ENCODE measurements around the gene RPTOR.
"Not testable (repeated sequence)": the region's sequence is repeated elsewhere in the genome, so short reads cannot be mapped to it uniquely, and the experiment has no call there.

RPTOR gene

DNA sequence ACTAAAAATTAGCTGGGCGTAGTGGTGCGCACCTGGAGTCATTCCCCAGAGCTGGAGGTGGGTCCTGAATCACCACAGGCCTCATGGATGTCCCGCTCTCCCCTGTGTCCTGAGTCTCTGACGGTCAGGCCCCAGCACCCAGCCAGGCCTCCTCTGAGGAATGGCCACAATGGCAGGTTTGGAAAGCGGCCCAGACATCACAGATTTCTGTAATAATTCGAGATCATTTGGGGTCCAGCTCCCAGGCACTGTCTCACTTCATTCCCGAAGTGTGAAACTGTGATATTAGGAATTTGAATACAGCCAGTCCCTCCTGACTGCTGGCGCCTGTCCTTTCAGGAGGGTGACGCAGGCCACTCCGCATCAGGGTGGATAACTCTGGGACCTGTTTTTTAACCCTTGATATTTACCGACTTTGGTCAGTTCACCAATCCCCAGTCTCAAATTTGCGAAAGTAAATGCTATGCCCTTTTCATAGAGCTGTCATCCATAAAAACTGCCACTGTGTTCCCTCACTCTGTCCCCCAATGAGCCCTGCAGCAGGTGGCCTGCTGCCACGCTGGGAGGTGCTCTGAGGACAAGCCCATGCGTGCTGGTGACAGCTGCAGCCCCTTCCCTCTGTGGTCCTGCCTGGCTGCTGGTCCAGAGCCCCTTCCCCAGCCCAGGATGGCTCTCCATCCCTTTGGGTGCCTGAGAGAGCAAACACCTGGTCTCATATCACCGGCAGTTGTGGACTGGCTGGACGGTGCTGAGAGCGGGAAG lies 28.3 kb upstream of the RPTOR start:
- DNase-seq (ENCODE audit: low read depth) = no peak

DNA sequence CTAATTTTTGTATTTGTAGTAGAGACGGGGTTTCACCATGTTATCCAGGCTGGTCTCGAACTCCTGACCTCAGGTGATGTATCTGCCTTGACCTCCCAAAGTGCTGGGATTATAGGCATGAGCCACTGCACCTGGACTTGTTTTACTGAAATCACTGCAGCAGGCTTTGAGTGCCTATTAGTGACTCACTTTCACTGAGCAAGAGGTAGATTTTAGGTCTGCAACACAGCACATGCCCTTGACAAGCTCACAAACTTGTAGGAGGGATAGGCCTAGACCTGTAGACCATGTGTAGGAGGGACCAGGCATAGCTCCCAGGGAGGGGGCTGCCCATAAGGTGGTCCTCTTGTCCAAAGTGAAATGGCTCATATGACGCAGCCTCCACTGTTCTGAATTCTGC lies 27.0 kb upstream of the RPTOR start:
- no peak for DNase-seq (ENCODE audit: low read depth)

GRCh38 chr17:80518392-80518791 lies 26.2 kb upstream of the RPTOR start:
- DNase-seq (ENCODE audit: low read depth) = no peak

DNA sequence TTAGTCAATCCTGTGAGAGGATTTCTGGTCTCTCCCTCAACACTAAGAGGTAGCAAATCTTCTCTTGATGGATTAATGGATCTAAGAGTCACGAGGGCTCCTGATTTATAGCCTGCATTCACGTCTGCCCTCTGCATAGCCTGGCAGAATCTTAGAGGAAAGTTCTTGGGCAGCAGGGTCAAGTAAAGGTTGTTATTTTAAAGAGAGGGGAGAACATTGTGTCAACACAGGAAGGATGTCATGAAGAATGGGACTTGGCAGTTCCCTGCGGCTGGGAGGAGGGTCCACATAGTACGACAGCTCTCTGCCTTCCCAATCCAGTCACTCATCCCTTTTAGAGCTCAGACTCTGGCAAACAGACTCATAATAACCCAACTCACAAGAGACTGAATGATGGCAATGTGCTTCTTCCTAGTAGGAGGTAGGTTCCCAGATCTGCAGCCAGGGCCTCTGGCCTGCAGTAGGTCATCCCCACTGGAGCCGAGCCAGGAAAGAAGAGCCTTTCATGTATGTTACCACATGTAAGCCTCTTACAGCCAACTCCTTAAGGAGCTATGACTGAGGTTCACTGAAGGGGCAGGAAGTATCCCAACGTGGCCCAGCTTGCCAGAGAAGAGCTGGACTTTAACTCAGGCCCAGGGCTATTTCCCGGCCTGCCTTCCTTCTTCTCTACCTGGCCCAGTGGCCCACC lies 25.4 kb upstream of the RPTOR start:
- no peak for DNase-seq (ENCODE audit: low read depth)

- no peak for DNase-seq (ENCODE audit: low read depth)
These were observed 23.7 kb upstream of the RPTOR start for GRCh38 chr17:80520810-80521455.

- DNase-seq (ENCODE audit: low read depth) = no peak
These were observed 21.4 kb upstream of the RPTOR start for GRCh38 chr17:80523054-80523744.

DNA sequence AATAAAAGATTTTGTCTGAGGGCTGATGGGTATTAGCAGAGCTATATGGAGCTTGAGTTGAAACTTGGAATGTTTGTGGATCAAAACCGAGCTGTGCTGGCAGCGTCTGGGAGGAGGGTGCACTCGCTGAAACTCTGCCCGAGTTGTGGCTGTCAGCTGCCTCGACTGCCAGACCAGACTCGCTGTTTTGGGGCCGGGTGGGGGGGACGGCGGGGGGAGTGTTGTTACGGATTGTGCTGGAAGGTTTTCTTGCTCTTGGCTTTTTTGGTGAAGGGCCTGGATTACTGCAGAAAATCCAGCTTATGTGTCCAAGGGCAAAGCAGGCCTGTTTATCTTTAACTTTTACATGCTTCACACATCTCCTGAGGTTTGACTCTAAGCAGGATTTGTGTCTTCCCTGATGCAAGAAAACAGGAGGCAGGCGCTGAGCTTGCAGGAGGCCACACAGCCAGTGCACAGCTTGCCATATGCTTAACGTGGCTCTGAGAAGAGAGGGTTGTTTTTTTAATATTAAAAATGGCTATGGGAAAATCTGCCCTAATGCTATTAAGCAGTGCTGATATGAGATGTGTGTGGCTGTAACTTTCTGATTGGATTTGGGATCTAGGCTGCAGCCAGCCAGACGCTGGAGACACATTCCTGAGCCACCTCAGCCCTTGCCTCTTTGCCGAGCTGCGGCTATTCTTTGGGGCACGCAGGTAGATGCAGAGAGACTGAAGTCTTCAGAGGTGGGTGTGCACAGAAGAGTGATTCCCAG lies 20.5 kb upstream of the RPTOR start:
- no peak for DNase-seq (ENCODE audit: low read depth)

GRCh38 chr17:80526116-80526910 lies 18.3 kb upstream of the RPTOR start:
- DNase-seq (ENCODE audit: low read depth) = no peak

DNA sequence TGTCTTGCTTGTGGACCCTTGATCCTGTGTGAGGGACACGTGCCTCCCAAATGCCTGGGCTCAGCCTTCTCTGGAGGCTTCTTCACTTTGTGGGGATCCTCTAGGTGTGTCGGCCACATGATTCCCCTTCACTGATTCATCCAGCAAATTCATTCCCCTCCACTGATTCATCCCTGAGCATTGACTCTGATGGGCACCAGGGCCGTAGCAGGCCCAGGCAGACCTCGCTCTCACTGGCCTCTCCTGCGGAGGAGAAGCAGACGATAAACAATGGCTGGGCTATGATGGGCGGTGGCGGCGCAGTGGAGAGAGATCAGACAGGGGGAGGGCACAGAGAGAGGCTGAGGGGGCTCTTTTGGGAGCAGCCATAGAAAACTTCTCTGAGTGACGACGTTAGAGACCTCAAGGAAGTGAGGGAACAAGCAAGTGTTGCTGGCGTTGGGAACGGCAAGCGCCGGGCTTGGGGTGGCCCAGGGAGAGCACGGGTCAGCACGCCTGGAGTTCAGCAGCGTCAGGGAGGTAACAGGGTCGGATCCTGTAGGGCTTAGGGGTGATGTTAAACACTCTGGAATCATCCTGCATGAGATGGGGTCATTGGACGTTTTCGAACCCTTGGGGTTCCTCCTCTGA lies 17.5 kb upstream of the RPTOR start:
- no peak for DNase-seq (ENCODE audit: low read depth)

DNA sequence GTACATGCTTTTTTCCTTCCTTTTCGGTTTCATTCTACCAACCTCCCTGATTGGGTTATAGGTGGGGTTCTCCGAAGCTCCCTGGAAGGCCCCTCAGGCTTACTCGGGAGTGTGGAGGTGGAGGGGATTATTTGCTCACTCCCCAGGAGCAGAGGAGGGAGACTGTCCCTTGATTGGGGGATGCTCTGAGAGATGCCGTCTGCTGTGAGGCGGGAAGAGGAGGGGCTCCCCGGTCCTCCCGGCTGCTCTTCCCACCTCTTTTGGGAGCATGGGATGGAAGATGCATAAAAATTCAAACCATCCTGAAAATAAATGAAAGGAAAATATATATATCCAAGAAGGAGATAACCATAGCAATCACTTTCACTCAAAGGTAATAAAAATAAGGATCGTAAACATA lies 16.1 kb upstream of the RPTOR start:
- DNase-seq (ENCODE audit: low read depth) = no peak

DNA sequence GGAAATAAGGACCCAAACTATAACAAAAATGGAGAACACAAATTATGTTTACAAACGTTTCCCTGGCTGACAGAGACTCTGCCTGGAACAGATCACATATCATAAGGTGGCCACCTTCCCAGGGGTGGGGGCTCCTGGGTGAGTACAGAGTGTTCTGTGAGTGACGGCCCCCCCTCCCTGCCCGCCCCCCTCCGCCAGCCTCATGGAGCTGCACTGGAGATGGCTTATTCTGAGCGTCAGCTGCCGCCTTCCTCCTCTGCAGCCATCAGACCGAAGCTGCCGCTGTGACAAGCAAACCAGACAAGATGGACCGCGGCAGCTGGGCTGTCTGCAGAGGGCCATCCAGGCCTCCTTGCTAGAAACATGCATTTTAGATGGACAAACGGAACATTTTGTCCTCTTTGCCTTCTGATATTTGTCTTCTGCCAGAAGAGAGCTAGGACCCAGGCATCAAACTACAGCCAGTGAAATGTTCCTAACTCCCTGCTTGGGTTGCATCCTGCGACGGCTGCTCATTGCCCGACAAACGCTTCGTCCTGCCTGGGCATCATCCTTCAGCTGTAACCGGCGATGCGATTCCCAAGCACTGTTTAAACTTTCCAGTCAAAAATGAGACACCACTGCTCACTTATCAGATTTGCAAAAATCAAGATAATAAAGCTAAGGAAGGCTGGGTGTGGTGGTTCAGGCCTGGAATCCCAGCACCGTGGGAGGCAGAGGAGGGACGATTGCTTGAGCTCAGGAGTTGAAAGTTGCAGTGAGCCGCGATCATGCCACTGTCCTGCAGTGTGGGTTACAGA lies 15.3 kb upstream of the RPTOR start:
- no peak for DNase-seq (ENCODE audit: low read depth)

DNA sequence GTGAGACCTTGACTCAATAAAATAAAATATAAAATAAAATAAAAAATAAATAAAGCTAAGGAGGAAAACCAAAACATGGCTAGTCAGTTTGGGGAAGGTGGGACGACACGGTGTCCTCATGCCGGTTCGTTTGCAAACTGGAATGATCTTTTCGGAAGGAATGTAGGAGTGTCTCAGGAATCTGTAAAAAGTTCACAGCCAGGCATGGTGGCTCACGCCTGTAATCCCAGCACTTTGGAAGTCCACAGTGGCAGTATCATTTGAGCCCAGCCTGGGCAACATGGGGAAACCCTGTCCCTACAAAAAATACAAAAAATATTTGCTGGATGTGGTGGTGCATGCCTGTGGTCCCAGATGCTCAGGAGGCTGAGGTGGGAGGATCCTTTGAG lies 14.7 kb upstream of the RPTOR start:
- DNase-seq (ENCODE audit: low read depth) = no peak

- DNase-seq (ENCODE audit: low read depth) = no peak
These were observed 13.2 kb upstream of the RPTOR start for GRCh38 chr17:80531400-80531799.

GRCh38 chr17:80537386-80537785 lies 7.3 kb upstream of the RPTOR start:
- not testable (repeated sequence) for DNase-seq (ENCODE audit: low read depth)

DNA sequence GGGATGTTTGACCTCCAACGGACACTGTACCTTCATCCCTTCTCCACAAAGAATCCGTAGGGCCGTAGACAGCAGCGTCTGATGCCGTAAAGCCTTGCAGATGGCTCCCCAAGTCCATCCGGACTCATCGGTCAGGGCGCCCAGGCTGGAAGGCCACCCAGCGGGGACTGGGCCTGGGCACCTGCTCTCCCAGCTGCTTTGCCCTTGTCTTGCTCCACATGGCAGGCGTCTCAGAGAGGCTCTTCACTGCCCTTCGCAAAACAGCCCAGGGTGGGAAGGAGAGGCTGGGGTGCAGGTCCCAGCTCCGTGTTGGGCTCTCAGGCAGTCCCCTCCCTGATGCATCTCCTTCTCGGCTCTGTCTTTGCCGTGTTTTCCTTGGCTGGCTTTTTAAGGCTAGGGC lies 6.2 kb upstream of the RPTOR start:
- DNase-seq (ENCODE audit: low read depth) = no peak

GRCh38 chr17:80539022-80539641 lies 5.5 kb upstream of the RPTOR start:
- no peak for DNase-seq (ENCODE audit: low read depth)

DNA sequence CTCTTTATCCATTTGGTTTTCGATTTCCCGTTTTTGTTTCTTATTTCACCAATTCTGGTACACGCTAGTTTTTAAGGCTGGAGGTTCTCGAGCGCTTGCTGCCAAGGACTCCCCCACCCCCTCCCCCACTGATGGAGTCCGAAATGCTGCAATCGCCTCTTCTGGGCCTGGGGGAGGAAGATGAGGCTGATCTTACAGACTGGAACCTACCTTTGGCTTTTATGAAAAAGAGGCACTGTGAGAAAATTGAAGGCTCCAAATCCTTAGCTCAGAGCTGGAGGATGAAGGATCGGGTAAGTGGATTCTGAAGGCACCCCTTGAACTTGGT lies 825 bp downstream of the RPTOR start:
- no peak for DNase-seq (ENCODE audit: low read depth)

GRCh38 chr17:80546267-80546666 lies 1.6 kb downstream of the RPTOR start:
- no peak for DNase-seq (ENCODE audit: low read depth)

DNA sequence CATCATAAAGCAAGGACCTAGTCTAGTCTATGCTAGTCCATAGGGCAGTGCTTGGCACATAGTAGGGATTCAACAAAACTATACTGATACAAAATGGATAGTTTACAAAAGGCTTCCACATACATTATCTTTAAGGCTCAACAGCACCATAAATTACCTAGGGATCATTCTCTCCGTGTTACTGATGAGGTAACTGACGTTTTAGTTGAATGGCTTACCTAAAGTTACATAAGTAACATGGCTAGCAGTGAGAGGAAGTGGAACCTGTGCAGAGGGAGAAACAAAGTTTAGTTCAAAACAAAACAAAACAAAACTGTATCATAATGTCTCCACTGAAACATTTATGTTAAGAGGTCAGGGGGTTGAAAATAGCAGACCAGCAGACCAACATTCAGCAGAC lies 7.9 kb downstream of the RPTOR start:
- DNase-seq (ENCODE audit: low read depth) = no peak

- no peak for DNase-seq (ENCODE audit: low read depth)
These were observed 10.6 kb downstream of the RPTOR start for GRCh38 chr17:80555266-80555665.

Measured in stimulated activated CD8-positive, alpha-beta memory T cell treated with anti-CD3 and anti-CD28 coated beads, Interleukin-4, amount 100 ng/mL, for 24 hours (primary cell).